Coronary artery (tissue), 2 donors: Measurements from ENCODE around the gene FADS3.

Experiments
- DNase-seq: peaks from one replicate; pipeline ENCODE4 v3.0.0-alpha.2; 2017; ENCODE audit warnings: low spot score
- H3K27ac ChIP-seq, 2 donors: fragments of 200-600 bp; sonication (generic); one replicate each; pipeline ENCODE4 v1.5.1; 2016 to 2019
- H3K4me3 ChIP-seq: fragments of 200-600 bp; sonication (generic); 2 replicates; pipeline ENCODE4 v1.5.1; 2016; ENCODE audit warnings: mild to moderate bottlenecking, moderate library complexity
- TF ChIP-seq, protein P1 (sequence below): fragments of 200-600 bp; sonication (generic); IDR thresholded peaks from one replicate; pipeline ENCODE4 v1.5.1; 2019; ENCODE audit warnings: antibody characterized with exemption

Gene FADS3

DNA sequence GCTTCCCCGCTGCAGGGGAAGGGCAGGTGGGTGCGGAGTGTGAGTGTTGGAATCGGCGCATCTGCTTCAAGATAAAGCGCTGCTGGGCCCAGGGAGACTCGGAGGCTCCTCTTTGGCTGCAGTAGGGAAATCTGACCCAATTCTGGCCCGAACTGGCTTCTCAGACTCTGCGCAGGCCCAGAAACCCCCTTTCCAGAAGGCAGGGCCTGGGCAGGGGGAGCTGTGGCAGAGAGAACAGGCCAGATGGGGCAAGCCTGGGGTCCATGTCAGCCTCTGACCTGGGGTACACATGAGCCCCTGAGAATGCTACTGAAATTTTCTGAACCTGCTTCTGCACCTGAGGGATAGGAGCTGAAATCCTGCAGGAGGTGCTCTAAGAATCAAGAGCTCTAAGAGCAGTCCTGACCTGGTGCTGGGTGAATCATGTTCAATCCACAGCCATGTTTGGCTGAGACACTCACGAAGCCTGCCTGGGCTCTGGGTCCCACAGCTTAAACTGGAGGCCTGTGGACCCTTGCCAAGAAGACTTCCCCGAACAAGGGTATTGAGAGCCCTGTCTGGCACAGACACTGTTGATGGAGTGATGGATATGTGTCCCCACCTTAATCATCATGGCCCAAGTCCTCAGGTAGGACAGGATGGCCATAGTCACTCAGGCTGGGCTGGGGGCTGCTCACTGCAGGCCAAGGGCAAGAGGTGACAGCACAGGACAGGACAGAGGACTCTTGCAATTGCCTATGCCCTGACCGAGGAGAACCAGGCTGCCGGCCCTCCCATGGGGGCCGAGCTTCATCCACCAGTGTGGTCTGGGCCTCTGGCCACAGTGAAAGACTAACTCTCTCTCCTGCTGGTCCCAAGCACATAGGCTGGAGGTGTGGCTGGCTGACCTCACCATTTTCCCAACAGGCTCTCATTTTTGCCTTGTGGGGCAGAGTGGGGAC, 19.1 kb upstream of the FADS3 start:
- H3K4me3 ChIP-seq: no peak overlapping the region
- H3K27ac ChIP-seq: peak overlapping the region in 1 of 2 donors; percentile 82
- TF ChIP-seq, protein P1, sequence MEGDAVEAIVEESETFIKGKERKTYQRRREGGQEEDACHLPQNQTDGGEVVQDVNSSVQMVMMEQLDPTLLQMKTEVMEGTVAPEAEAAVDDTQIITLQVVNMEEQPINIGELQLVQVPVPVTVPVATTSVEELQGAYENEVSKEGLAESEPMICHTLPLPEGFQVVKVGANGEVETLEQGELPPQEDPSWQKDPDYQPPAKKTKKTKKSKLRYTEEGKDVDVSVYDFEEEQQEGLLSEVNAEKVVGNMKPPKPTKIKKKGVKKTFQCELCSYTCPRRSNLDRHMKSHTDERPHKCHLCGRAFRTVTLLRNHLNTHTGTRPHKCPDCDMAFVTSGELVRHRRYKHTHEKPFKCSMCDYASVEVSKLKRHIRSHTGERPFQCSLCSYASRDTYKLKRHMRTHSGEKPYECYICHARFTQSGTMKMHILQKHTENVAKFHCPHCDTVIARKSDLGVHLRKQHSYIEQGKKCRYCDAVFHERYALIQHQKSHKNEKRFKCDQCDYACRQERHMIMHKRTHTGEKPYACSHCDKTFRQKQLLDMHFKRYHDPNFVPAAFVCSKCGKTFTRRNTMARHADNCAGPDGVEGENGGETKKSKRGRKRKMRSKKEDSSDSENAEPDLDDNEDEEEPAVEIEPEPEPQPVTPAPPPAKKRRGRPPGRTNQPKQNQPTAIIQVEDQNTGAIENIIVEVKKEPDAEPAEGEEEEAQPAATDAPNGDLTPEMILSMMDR: no peak
- DNase-seq: no peak

DNA sequence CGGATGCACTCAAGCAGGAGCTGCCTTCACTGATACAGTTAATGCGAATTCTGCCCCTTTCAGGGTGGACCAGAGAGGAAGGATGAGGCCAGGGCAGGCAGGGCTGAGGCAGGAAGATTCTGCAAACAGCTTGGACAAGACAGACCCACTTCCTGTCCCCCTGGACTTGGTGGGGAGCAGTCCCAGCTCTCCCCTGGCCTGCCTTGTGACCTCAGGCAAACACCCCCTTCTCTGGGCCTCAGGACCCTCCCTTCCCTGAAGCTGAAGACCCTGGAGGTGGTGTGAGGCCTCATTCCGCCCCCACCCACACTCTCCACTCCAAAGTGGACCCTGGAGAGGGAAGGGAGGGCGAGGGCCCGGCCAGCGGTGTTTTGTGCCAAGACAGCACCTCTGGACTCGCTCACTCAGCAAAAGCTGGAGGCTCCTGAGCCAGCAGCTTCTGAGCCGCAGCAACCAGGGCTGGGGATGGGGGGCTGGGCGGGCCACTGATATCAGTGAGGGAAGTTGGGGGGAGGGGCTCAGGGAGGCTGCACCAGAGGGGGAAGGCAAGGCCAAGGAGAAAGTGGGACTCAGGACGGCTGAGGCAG, 17.5 kb upstream of the FADS3 start:
- TF ChIP-seq, protein P1: no peak
- DNase-seq: no peak
- Histone ChIP-seq H3K4me3 (peak overlapping the region; percentile 25), H3K27ac (peak overlapping the region in 1 of 2 donors; percentile 82)

DNA sequence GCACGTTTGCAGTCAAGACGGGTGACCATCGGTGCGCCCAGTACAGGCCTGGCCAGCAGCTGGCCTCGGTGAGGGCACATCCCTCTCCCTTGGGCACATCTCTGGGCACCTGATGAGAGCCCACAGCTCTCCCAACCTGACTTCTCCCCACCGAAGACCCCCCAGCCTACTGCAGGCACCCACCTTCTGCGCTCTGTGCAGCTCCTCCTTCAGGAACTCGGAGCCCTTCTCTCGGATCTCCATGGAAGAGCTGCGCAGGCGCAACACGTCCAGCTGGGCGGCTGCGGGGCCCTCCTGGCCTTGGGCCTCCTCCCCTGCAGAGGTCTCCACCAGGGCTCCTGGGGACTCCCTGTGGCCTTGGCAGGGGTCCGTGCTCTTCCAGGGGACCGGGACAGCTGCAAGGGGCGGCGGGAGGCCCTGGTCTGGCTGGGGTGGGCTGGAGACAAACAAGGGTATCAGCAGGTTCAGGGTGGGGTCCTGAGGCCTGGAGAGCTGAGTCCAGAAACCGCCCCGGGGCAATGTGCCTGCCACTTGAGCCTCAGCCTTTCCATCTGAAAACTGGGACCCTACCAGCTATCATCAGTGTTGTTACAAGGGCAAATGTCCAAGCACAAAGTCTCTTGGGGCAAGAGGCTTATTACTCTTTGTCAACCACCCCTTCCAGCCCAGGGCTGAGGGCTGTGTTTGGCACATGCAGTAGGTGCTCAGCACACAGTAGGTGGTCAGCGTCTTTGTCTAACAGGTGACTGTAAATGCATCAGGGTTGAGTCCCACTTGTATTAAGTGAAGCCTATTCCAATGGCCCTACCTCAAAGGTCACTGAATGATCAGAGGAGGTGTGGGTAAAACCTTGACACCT, 16.8 kb upstream of the FADS3 start:
- Histone ChIP-seq H3K4me3 (no peak overlapping the region), H3K27ac (peak overlapping the region in 1 of 2 donors; percentile 82)
- no peak for DNase-seq
- TF ChIP-seq, protein P1: no peak

DNA sequence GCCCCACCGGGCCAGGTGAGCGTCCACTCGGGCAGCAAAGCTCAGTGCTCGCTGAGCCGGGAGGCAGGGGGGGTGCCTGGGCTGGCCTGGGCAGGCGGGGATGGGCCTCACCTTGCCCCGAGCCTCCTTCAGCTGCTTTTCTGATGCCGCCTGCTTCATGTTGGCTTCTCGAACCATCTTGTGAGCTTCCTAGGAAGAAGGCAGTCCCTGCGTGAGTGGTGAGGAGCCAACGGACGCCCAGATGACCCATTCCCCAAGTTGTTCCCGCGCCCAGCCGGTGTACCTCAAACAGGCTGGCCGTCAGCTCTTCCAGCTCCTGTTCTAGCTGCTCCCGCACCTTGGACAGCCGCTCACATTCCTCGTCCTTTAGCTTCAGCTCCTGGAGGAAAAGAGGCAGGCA, 15.9 kb upstream of the FADS3 start:
- Histone ChIP-seq H3K4me3 (no peak overlapping the region), H3K27ac (no peak overlapping the region)
- DNase-seq: no peak
- TF ChIP-seq, protein P1: no peak

- Histone ChIP-seq H3K4me3 (no peak overlapping the region), H3K27ac (no peak overlapping the region)
- no peak for DNase-seq
- TF ChIP-seq, protein P1: no peak
Measured at GRCh38 chr11:61906522-61906909, 15.2 kb upstream of the FADS3 start.

GRCh38 chr11:61905801-61906521, 14.6 kb upstream of the FADS3 start:
- Histone ChIP-seq H3K4me3 (no peak overlapping the region), H3K27ac (no peak overlapping the region)
- no peak for DNase-seq
- TF ChIP-seq, protein P1: no peak
